Testis (tissue), 3 donors: ENCODE results near the gene SOX18. TPM values are rescaled to one million over a fixed set of nuclear protein-coding genes. Genes with fewer than 3 reads are reported as not detected.

Experiments
- DNase-seq: peaks from one replicate; pipeline ENCODE4 v3.0.0-alpha.2; 2019
- H3K27ac ChIP-seq, 2 donors: fragments of 200-600 bp; sonication (generic); one replicate each; pipeline ENCODE4 v1.5.1; 2019
- H3K27me3 ChIP-seq: fragments of 200-600 bp; sonication (generic); one replicate; pipeline ENCODE4 v1.5.1; 2019
- H3K36me3 ChIP-seq: fragments of 200-600 bp; sonication (generic); one replicate; pipeline ENCODE4 v1.5.1; 2017; ENCODE audit warnings: low read depth; ENCODE audit errors: missing control alignments
- H3K4me1 ChIP-seq: fragments of 200-600 bp; sonication (generic); one replicate; pipeline ENCODE4 v1.5.1; 2019
- H3K4me3 ChIP-seq, 2 donors: fragments of 200-600 bp; sonication (generic); one replicate each; pipeline ENCODE4 v1.5.1; 2017 to 2019
- H3K9me3 ChIP-seq: fragments of 200-600 bp; sonication (generic); one replicate; pipeline ENCODE4 v1.5.1; 2017
- CTCF ChIP-seq, 3 experiments: fragments of 450-650 bp in 2 of 3; fragments of 200-600 bp in 1 of 3; sonication (generic) in 1 of 3; IDR thresholded peaks; one replicate each; pipeline ENCODE4 v1.5.1; 2016 to 2019; ENCODE audit warnings: antibody characterized with exemption in 3 of 3, mild to moderate bottlenecking in 2 of 3, moderate library complexity in 1 of 3
- POLR2A ChIP-seq: fragments of 450-650 bp; IDR thresholded peaks from one replicate; pipeline ENCODE4 v1.6.1; 2017; ENCODE audit warnings: antibody characterized with exemption, mild to moderate bottlenecking, moderate library complexity
- WGBS, 2 donors: methylation state at CpG; one replicate each; pipeline ENCODE4 v1.1.5; 2018; 5-methylcytosine and 5-hydroxymethylcytosine counted together
- intact Hi-C: fragments of 100-400 bp; cut with DNase I; formaldehyde crosslinking; loops from one replicate; pipeline ENCODE4 v1.15.1; 2023; ENCODE audit warnings: low total_unique reads
- polyA plus RNA-seq: library from polyadenylated mRNA; stranded (reverse); fragments of 350-450 nt; fragmentation: Illumina TruSeq; extraction: RNeasy Lipid Tissue Mini Kit (QIAGEN cat#74804); gene quantifications from one replicate; pipeline ENCODE4 v1.2.3, GENCODE V29; 2014; ENCODE audit warnings: low read depth, low replicate concordance; ENCODE audit not compliant: insufficient read depth
- total RNA-seq, 2 donors: library from RNA; depleted of rRNA; stranded (reverse); fragments of >200 nt; gene quantifications; one replicate each; pipeline ENCODE4 v1.2.3, GENCODE V29; 2016

SOX18 gene
- total and polyA plus RNA-seq, 3 donors from 2014 or later = 6.1 to 17.1 (median 7.9) TPM

- Histone ChIP-seq H3K4me1 (peaks cover 20% of the 10 kb centered on the region), H3K27ac (no peak overlapping the region), H3K27me3 (no peaks in the 10 kb centered on the region), H3K4me3 (no peak overlapping the region), H3K36me3 (no peaks in the 10 kb centered on the region), H3K9me3 (no peaks in the 10 kb centered on the region)
- intact Hi-C loops = no loop called here
- no peak for DNase-seq
- WGBS, 2 donors = 59 to 68% methylated on average over 27 of the region's 27 CpGs
- TF ChIP-seq CTCF (IDR thresholded peaks at IDR 0.05) (no peak), POLR2A (no peak)
These were observed 15.9 kb upstream of the SOX18 start for GRCh38 chr20:64065062-64065973.

- H3K4me3 ChIP-seq = peak overlapping the region; percentile 86 to 91
- no peaks in the 10 kb centered on the region for H3K36me3 ChIP-seq
- H3K27me3 ChIP-seq = no peaks in the 10 kb centered on the region
- WGBS, 2 donors = 14% methylated on average over 10 to 12 of the region's 12 CpGs
- H3K4me1 ChIP-seq = peaks cover 20% of the 10 kb centered on the region
- DNase-seq = no peak
- intact Hi-C loops = no loop called here
- no peaks in the 10 kb centered on the region for H3K9me3 ChIP-seq
- TF ChIP-seq CTCF (IDR thresholded peaks at IDR 0.05) (no peak), POLR2A (no peak)
- H3K27ac ChIP-seq = peak overlapping the region; percentile 65 to 85
These were observed 14.8 kb upstream of the SOX18 start for GRCh38 chr20:64064145-64064698.

GRCh38 chr20:64063389-64064144, 14.1 kb upstream of the SOX18 start:
- 1% methylated on average over 31 to 44 of the region's 51 CpGs for WGBS, 2 donors
- Histone ChIP-seq H3K9me3 (no peaks in the 10 kb centered on the region), H3K36me3 (no peaks in the 10 kb centered on the region), H3K4me3 (peak overlapping the region; percentile 86 to 91), H3K4me1 (peaks cover 20% of the 10 kb centered on the region), H3K27me3 (no peaks in the 10 kb centered on the region), H3K27ac (peak overlapping the region; percentile 65 to 85)
- intact Hi-C loops = no loop called here
- DNase-seq = peak; percentile 69
- TF ChIP-seq POLR2A (no peak), CTCF (IDR thresholded peaks at IDR 0.05) (no peak)

- H3K27ac ChIP-seq = peak within 1 kb of the TSS; percentile 65 to 85
- H3K9me3 ChIP-seq = no peaks in the 10 kb centered on the region
- TF ChIP-seq CTCF (IDR thresholded peaks at IDR 0.05) (peak in 1 of 3 experiments; percentile 12), POLR2A (no peak)
- intact Hi-C loops = no loop called here
- no peaks in the 10 kb centered on the region for H3K36me3 ChIP-seq
- no peaks in the 10 kb centered on the region for H3K27me3 ChIP-seq
- H3K4me1 ChIP-seq = peaks cover 20% of the 10 kb centered on the region
- 1% methylated on average over 76 of the region's 85 CpGs; no CpG with 5 or more reads in 1 of the 2 donors for WGBS, 2 donors
- peak; percentile 99 for DNase-seq
- H3K4me3 ChIP-seq = peak within 1 kb of the TSS; percentile 86 to 91
These were observed 13.4 kb upstream of the SOX18 start, which contains the start of gene TCEA2 for GRCh38 chr20:64062596-64063388. Gene TCEA2, plus strand, starts transcription at chr20:64063198. Its CDS starts 115 bp downstream, at chr20:64063313.
